ENCODE results near the gene KLHDC7A. TPM values are rescaled to one million over a fixed set of nuclear protein-coding genes. Genes with fewer than 3 reads are reported as not detected.

KLHDC7A gene
- total RNA-seq, 1 donor from 2014 or later: 9.6 TPM

GRCh38 chr1:18473195-18473815 is 7.4 kb upstream of the KLHDC7A start:
- DNase-seq (ENCODE audit: low spot score): no peak

GRCh38 chr1:18474559-18475175 is 6.1 kb upstream of the KLHDC7A start:
- no peak for DNase-seq (ENCODE audit: low spot score)

GRCh38 chr1:18475234-18475905 is 5.4 kb upstream of the KLHDC7A start:
- DNase-seq (ENCODE audit: low spot score): no peak

GRCh38 chr1:18479454-18479853 is 1.3 kb upstream of the KLHDC7A start:
- no peak for DNase-seq (ENCODE audit: low spot score)

- no peak for DNase-seq (ENCODE audit: low spot score)
Measured at GRCh38 chr1:18481190-18481920, 625 bp downstream of the KLHDC7A start.

- DNase-seq (ENCODE audit: low spot score): no peak
Measured at GRCh38 chr1:18481921-18482701, 1.4 kb downstream of the KLHDC7A start.

- DNase-seq (ENCODE audit: low spot score): no peak
Measured at GRCh38 chr1:18482721-18483425, 2.1 kb downstream of the KLHDC7A start.

GRCh38 chr1:18484276-18484675 is 3.5 kb downstream of the KLHDC7A start:
- DNase-seq (ENCODE audit: low spot score): no peak

- no peak for DNase-seq (ENCODE audit: low spot score)
Measured at GRCh38 chr1:18484721-18485120, 4.0 kb downstream of the KLHDC7A start.

GRCh38 chr1:18485227-18485626 is 4.5 kb downstream of the KLHDC7A start:
- no peak for DNase-seq (ENCODE audit: low spot score)

- no peak for DNase-seq (ENCODE audit: low spot score)
Measured at GRCh38 chr1:18486195-18486594, 5.5 kb downstream of the KLHDC7A start.

GRCh38 chr1:18489417-18490143 is 8.8 kb downstream of the KLHDC7A start:
- no peak for DNase-seq (ENCODE audit: low spot score)

- DNase-seq (ENCODE audit: low spot score): no peak
Measured at GRCh38 chr1:18491168-18491567, 10.4 kb downstream of the KLHDC7A start.

GRCh38 chr1:18494304-18494703 is 13.6 kb downstream of the KLHDC7A start:
- DNase-seq (ENCODE audit: low spot score): no peak

GRCh38 chr1:18495635-18496034 is 14.9 kb downstream of the KLHDC7A start:
- no peak for DNase-seq (ENCODE audit: low spot score)

- no peak for DNase-seq (ENCODE audit: low spot score)
Measured at GRCh38 chr1:18496056-18496455, 15.3 kb downstream of the KLHDC7A start.

GRCh38 chr1:18496497-18497235 is 15.9 kb downstream of the KLHDC7A start:
- no peak for DNase-seq (ENCODE audit: low spot score)

- no peak for DNase-seq (ENCODE audit: low spot score)
Measured at GRCh38 chr1:18501833-18502232, 21.1 kb downstream of the KLHDC7A start.

- DNase-seq (ENCODE audit: low spot score): no peak
Measured at GRCh38 chr1:18504609-18505008, 23.9 kb downstream of the KLHDC7A start.

GRCh38 chr1:18505666-18506065 is 24.9 kb downstream of the KLHDC7A start:
- DNase-seq (ENCODE audit: low spot score): no peak
